Stimulated activated memory B cell treated with anti-CD40 and anti-IgM and Interleukin-4, amounts not matched to agents 10 μg/mL and 1 μg/mL and 100 μg/mL, for 72 hours (primary cell): ENCODE measurements around the gene SEC23B.
A peak's percentile ranks its signal among the peaks of the same experiment; 100 is the strongest.
"Not testable (repeated sequence)": the region's sequence is repeated elsewhere in the genome, so short reads cannot be mapped to it uniquely, and the experiment has no call there.

ENCODE experiments used
- ATAC-seq: fragments of 150-1000 bp; cut with Tn5 transposase; 2 replicates; pipeline ENCODE4 v1.10.0; 2021
- H3K27ac Mint-ChIP-seq: one replicate; pipeline ENCODE4 v1.8.0; 2022; ENCODE audit warnings: mild to moderate bottlenecking, mixed read lengths
- H3K27me3 Mint-ChIP-seq: one replicate; pipeline ENCODE4 v1.8.0; 2022; ENCODE audit warnings: mixed read lengths
- H3K36me3 Mint-ChIP-seq: one replicate; pipeline ENCODE4 v1.8.0; 2022; ENCODE audit warnings: mixed read lengths
- H3K4me1 Mint-ChIP-seq: one replicate; pipeline ENCODE4 v1.8.0; 2022; ENCODE audit warnings: mixed read lengths
- H3K4me3 Mint-ChIP-seq: one replicate; pipeline ENCODE4 v1.8.0; 2022; ENCODE audit warnings: mild to moderate bottlenecking, moderate library complexity, mixed read lengths
- H3K9me3 Mint-ChIP-seq: one replicate; pipeline ENCODE4 v1.8.0; 2022; ENCODE audit warnings: mixed read lengths

SEC23B gene

GRCh38 chr20:18507218-18508191, at the start of gene SEC23B:
Gene SEC23B, plus strand, starts transcription at chr20:18507940. Its CDS starts 2,896 bp downstream, at chr20:18510836.
- H3K9me3 Mint-ChIP-seq: no peaks in the 10 kb centered on the region
- peaks cover 28% of the 10 kb centered on the region for H3K4me1 Mint-ChIP-seq
- H3K36me3 Mint-ChIP-seq: peaks cover 23% of the 10 kb centered on the region
- peaks cover 3% of the 10 kb centered on the region for H3K27me3 Mint-ChIP-seq
- peak; percentile 98 for ATAC-seq
- peak within 1 kb of the TSS; percentile 96 for H3K27ac Mint-ChIP-seq
- H3K4me3 Mint-ChIP-seq: peak within 1 kb of the TSS; percentile 95

GRCh38 chr20:18465536-18466200, 42.1 kb upstream of the SEC23B start:
- Mint-ChIP-seq H3K27me3 (no peaks in the 10 kb centered on the region), H3K9me3 (no peaks in the 10 kb centered on the region), H3K36me3 (peaks cover 12% of the 10 kb centered on the region), H3K4me1 (peaks cover 20% of the 10 kb centered on the region), H3K4me3 (peak overlapping the region; percentile 4), H3K27ac (peak overlapping the region; percentile 93)
- ATAC-seq: no peak

GRCh38 chr20:18466574-18466893, 41.2 kb upstream of the SEC23B start:
- Mint-ChIP-seq H3K36me3 (peaks cover 12% of the 10 kb centered on the region), H3K27me3 (no peaks in the 10 kb centered on the region), H3K9me3 (no peaks in the 10 kb centered on the region), H3K4me1 (peaks cover 20% of the 10 kb centered on the region), H3K4me3 (peak overlapping the region; percentile 87), H3K27ac (peak overlapping the region; percentile 93)
- peak; percentile 25 for ATAC-seq

- Mint-ChIP-seq H3K4me1 (peaks cover 20% of the 10 kb centered on the region), H3K9me3 (no peaks in the 10 kb centered on the region), H3K4me3 (peak within 1 kb of the TSS; percentile 87), H3K27ac (peak within 1 kb of the TSS; percentile 93), H3K36me3 (peaks cover 12% of the 10 kb centered on the region), H3K27me3 (no peaks in the 10 kb centered on the region)
- ATAC-seq: peak; percentile 99
Measured at GRCh38 chr20:18466894-18467730, 40.6 kb upstream of the SEC23B start, which contains the start of the genes DZANK1 and POLR3F. Gene DZANK1, minus strand, starts transcription at chr20:18467030. Its CDS starts 1,672 bp downstream, at chr20:18465358. Gene POLR3F, plus strand, starts transcription at chr20:18467390. Its CDS starts 117 bp downstream, at chr20:18467507.

- ATAC-seq: no peak
- H3K4me3 Mint-ChIP-seq: no peak overlapping the region
- no peaks in the 10 kb centered on the region for H3K27me3 Mint-ChIP-seq
- no peak overlapping the region for H3K27ac Mint-ChIP-seq
- H3K9me3 Mint-ChIP-seq: no peaks in the 10 kb centered on the region
- H3K36me3 Mint-ChIP-seq: peaks cover 33% of the 10 kb centered on the region
- no peaks in the 10 kb centered on the region for H3K4me1 Mint-ChIP-seq
Measured at GRCh38 chr20:18477218-18477617, 30.5 kb upstream of the SEC23B start.

GRCh38 chr20:18477821-18478220, 29.9 kb upstream of the SEC23B start:
- Mint-ChIP-seq H3K27ac (no peak overlapping the region), H3K9me3 (no peaks in the 10 kb centered on the region), H3K4me1 (no peaks in the 10 kb centered on the region), H3K4me3 (no peak overlapping the region), H3K27me3 (no peaks in the 10 kb centered on the region), H3K36me3 (peaks cover 39% of the 10 kb centered on the region)
- ATAC-seq: no peak

- Mint-ChIP-seq H3K27me3 (no peaks in the 10 kb centered on the region), H3K27ac (no peak overlapping the region), H3K4me1 (no peaks in the 10 kb centered on the region), H3K4me3 (no peak overlapping the region), H3K36me3 (peaks cover 45% of the 10 kb centered on the region), H3K9me3 (no peaks in the 10 kb centered on the region)
- no peak for ATAC-seq
Measured at GRCh38 chr20:18481596-18481995, 26.1 kb upstream of the SEC23B start.

GRCh38 chr20:18488301-18488700, 19.4 kb upstream of the SEC23B start:
- ATAC-seq: no peak
- H3K4me3 Mint-ChIP-seq: no peak overlapping the region
- H3K27ac Mint-ChIP-seq: no peak overlapping the region
- no peaks in the 10 kb centered on the region for H3K9me3 Mint-ChIP-seq
- peaks cover 69% of the 10 kb centered on the region for H3K36me3 Mint-ChIP-seq
- H3K4me1 Mint-ChIP-seq: no peaks in the 10 kb centered on the region
- H3K27me3 Mint-ChIP-seq: no peaks in the 10 kb centered on the region

- ATAC-seq: no peak
- Mint-ChIP-seq H3K27me3 (no peaks in the 10 kb centered on the region), H3K27ac (peak overlapping the region; percentile 73)
Measured at GRCh38 chr20:18496042-18496441, 11.7 kb upstream of the SEC23B start.

GRCh38 chr20:18496740-18497592, 10.8 kb upstream of the SEC23B start, which contains the start of gene RBBP9:
Gene RBBP9, minus strand, starts transcription at chr20:18497225. Its CDS starts 58 bp downstream, at chr20:18497167.
- peaks cover 6% of the 10 kb centered on the region for H3K27me3 Mint-ChIP-seq
- no peaks in the 10 kb centered on the region for H3K9me3 Mint-ChIP-seq
- peak within 1 kb of the TSS; percentile 73 for H3K27ac Mint-ChIP-seq
- H3K4me1 Mint-ChIP-seq: peaks cover 10% of the 10 kb centered on the region
- peak; percentile 100 for ATAC-seq
- peak within 1 kb of the TSS; percentile 86 for H3K4me3 Mint-ChIP-seq
- H3K36me3 Mint-ChIP-seq: peaks cover 15% of the 10 kb centered on the region

More at GRCh38 chr20:18496042-18496441, 11.7 kb upstream of the SEC23B start:
- Mint-ChIP-seq H3K36me3 (peaks cover 21% of the 10 kb centered on the region), H3K4me3 (peak overlapping the region; percentile 86), H3K9me3 (no peaks in the 10 kb centered on the region), H3K4me1 (peaks cover 10% of the 10 kb centered on the region)

- H3K27me3 Mint-ChIP-seq: peaks cover 12% of the 10 kb centered on the region
- H3K27ac Mint-ChIP-seq: peak overlapping the region; percentile 73
- H3K4me3 Mint-ChIP-seq: peak overlapping the region; percentile 86
- no peaks in the 10 kb centered on the region for H3K9me3 Mint-ChIP-seq
- H3K36me3 Mint-ChIP-seq: peaks cover 9% of the 10 kb centered on the region
- peaks cover 10% of the 10 kb centered on the region for H3K4me1 Mint-ChIP-seq
- no peak for ATAC-seq
Measured at GRCh38 chr20:18497603-18498002, 10.1 kb upstream of the SEC23B start.

GRCh38 chr20:18501672-18502071, 6.1 kb upstream of the SEC23B start:
- ATAC-seq, H3K4me3 Mint-ChIP-seq, H3K9me3 Mint-ChIP-seq, H3K36me3 Mint-ChIP-seq, H3K4me1 Mint-ChIP-seq, H3K27ac Mint-ChIP-seq: not testable (repeated sequence)
- peaks cover 14% of the 10 kb centered on the region for H3K27me3 Mint-ChIP-seq

- no peak for ATAC-seq
- Mint-ChIP-seq H3K27me3 (peaks cover 14% of the 10 kb centered on the region), H3K36me3 (no peaks in the 10 kb centered on the region), H3K4me1 (peaks cover 10% of the 10 kb centered on the region), H3K4me3 (no peak overlapping the region), H3K27ac (no peak overlapping the region), H3K9me3 (no peaks in the 10 kb centered on the region)
Measured at GRCh38 chr20:18504479-18505060, 3.2 kb upstream of the SEC23B start.

GRCh38 chr20:18506744-18507143, 996 bp upstream of the SEC23B start:
- Mint-ChIP-seq H3K9me3 (no peaks in the 10 kb centered on the region), H3K4me1 (peaks cover 27% of the 10 kb centered on the region), H3K36me3 (peaks cover 22% of the 10 kb centered on the region), H3K27ac (peak overlapping the region; percentile 96), H3K4me3 (peak overlapping the region; percentile 95), H3K27me3 (peaks cover 10% of the 10 kb centered on the region)
- ATAC-seq: no peak
